HepG2 (cell line): ENCODE data around the gene ENHO. TPM values are rescaled to one million over a fixed set of nuclear protein-coding genes. Genes with fewer than 3 reads are reported as not detected.

Experiments
- ATAC-seq: fragments of 200-7000 bp; cut with Tn5 transposase; 3 replicates; pipeline ENCODE4 v1.9.1; 2020; ENCODE audit warnings: mild to moderate bottlenecking, moderate library complexity
- BruUV-seq: library from RNA; stranded (reverse); fragments of 400-500 nt; replicated peaks from 2 replicates; lab custom pipeline; 2021; lab: Mats Ljungman, UMichigan
- CTCF ChIA-PET: fragments of 300-600 bp; formaldehyde crosslinking; extraction: SDS; loops from one replicate; lab custom pipeline; 2021; ENCODE audit warnings: low total read pairs, inconsistent platforms, low intra/inter-chr PET ratio; lab: Yijun Ruan, JAX
- POLR2A ChIA-PET: fragments of 350-600 bp; sonication (Branson Sonifier 250); formaldehyde crosslinking; loops from one replicate; lab custom pipeline; 2020; ENCODE audit warnings: antibody characterized with exemption, inconsistent platforms; lab: Yijun Ruan, JAX
- DNase-seq: peaks from one replicate; pipeline ENCODE4 v3.0.0-alpha.2; 2015; ENCODE audit warnings: low spot score
- FAIRE-seq: peaks from 3 replicates; lab custom pipeline; 2011; peaks lifted over from hg19 to GRCh38; lab: Jason Lieb, UNC
- H2AFZ ChIP-seq: one replicate; pipeline ENCODE4 v1.6.1; 2011; ENCODE audit warnings: low read length, inconsistent platforms
- H3K27ac ChIP-seq: fragments of 300-600 bp; 3 replicates; pipeline ENCODE4 v1.8.0; 2011; ENCODE audit warnings: mixed run types, mild to moderate bottlenecking, mixed read lengths, low read length, inconsistent platforms; ENCODE audit not compliant: insufficient read depth; ENCODE audit errors: extremely low read length
- H3K27me3 ChIP-seq, 2 experiments: fragments of 200-600 bp in 1 of 2; 2 replicates in 1 of 2; 3 replicates in 1 of 2; pipeline versions ENCODE4 v1.6.0 to v1.8.0; 2011; ENCODE audit warnings: low read length in 2 of 2, mild to moderate bottlenecking in 2 of 2, moderate library complexity in 2 of 2, inconsistent platforms in 1 of 2; ENCODE audit not compliant: insufficient read depth in 2 of 2, control insufficient read depth in 1 of 2
- H3K36me3 ChIP-seq, 2 experiments: fragments of 200-600 bp in 1 of 2; replicated peaks in 1 of 2; 2 replicates in 1 of 2; 3 replicates in 1 of 2; pipeline versions ENCODE4 v1.5.1 to v1.8.0; 2011; ENCODE audit warnings: low read length in 2 of 2, inconsistent platforms in 1 of 2; ENCODE audit not compliant: insufficient read depth in 2 of 2, control insufficient read depth in 1 of 2
- H3K4me1 ChIP-seq: 2 replicates; pipeline ENCODE4 v1.5.1; 2012; ENCODE audit warnings: low read length, inconsistent platforms; ENCODE audit not compliant: insufficient read depth
- H3K4me2 ChIP-seq: 2 replicates; pipeline ENCODE4 v1.6.0; 2011; ENCODE audit warnings: low read depth, low read length, inconsistent platforms
- H3K4me3 ChIP-seq, 3 experiments: fragments of 200-600 bp in 1 of 3; sonication (generic), shearing (Covaris generic) in 1 of 3; replicated peaks in 1 of 3; 2 replicates each; pipeline ENCODE4 v1.5.1; 2011 to 2016; ENCODE audit warnings: low read length in 3 of 3, inconsistent platforms in 2 of 3, low read depth in 2 of 3, mild to moderate bottlenecking in 2 of 3, control low read depth in 1 of 3, mixed read lengths in 1 of 3; ENCODE audit not compliant: insufficient read depth in 1 of 3
- H3K79me2 ChIP-seq: one replicate; pipeline ENCODE4 v1.6.1; 2011; ENCODE audit warnings: low read length, inconsistent platforms; ENCODE audit not compliant: insufficient read depth
- H3K9ac ChIP-seq: 2 replicates; pipeline ENCODE4 v1.6.0; 2011; ENCODE audit warnings: mild to moderate bottlenecking, low read depth, low read length, inconsistent platforms; ENCODE audit not compliant: insufficient read depth
- H3K9me3 ChIP-seq: 2 replicates; pipeline ENCODE4 v1.5.1; 2012; ENCODE audit warnings: mild to moderate bottlenecking, low read length
- H4K20me1 ChIP-seq: 2 replicates; pipeline ENCODE4 v1.6.0; 2011; ENCODE audit warnings: inconsistent platforms, mild to moderate bottlenecking, low read length, moderate library complexity; ENCODE audit not compliant: insufficient read depth
- ATM ChIP-seq: fragments of 450-650 bp; IDR thresholded peaks from 2 replicates; pipeline ENCODE4 v1.7.1; 2017; ENCODE audit warnings: mild to moderate bottlenecking, borderline replicate concordance
- FIP1L1 ChIP-seq: fragments of 200-400 bp; formaldehyde crosslinking; IDR thresholded peaks from 2 replicates; pipeline ENCODE4 v1.6.1; 2018; ENCODE audit warnings: low read depth, mild to moderate bottlenecking, low read length, moderate library complexity, borderline replicate concordance; ENCODE audit not compliant: insufficient read depth
- HOXA7 ChIP-seq: sonication (generic); formaldehyde crosslinking; IDR thresholded peaks from 2 replicates; pipeline ENCODE4 v1.8.1; 2022; ENCODE audit warnings: mild to moderate bottlenecking, missing genetic modification reagents, moderate library complexity
- MYNN ChIP-seq: sonication (generic); formaldehyde crosslinking; IDR thresholded peaks from 2 replicates; pipeline ENCODE4 v1.4.0; 2020; ENCODE audit warnings: mild to moderate bottlenecking, low read depth, missing genetic modification reagents
- NPAS2 ChIP-seq: sonication (generic); formaldehyde crosslinking; IDR thresholded peaks from 2 replicates; pipeline ENCODE4 v1.8.0; 2022; ENCODE audit warnings: mild to moderate bottlenecking, missing genetic modification reagents, borderline replicate concordance
- NR2F1 ChIP-seq, 2 experiments: fragments of 450-650 bp in 1 of 2; formaldehyde crosslinking in 1 of 2; IDR thresholded peaks; 2 replicates each; pipeline versions ENCODE4 v1.5.0 to v1.6.1; 2016 to 2020; ENCODE audit warnings: mild to moderate bottlenecking in 1 of 2, missing compliant biosample characterization in 1 of 2, missing genetic modification reagents in 1 of 2, moderate library complexity in 1 of 2
- NR3C1 ChIP-seq: sonication (generic); formaldehyde crosslinking; IDR thresholded peaks from 2 replicates; pipeline ENCODE4 v1.4.0; 2020; ENCODE audit warnings: missing genetic modification reagents
- RELA ChIP-seq: sonication (generic); formaldehyde crosslinking; IDR thresholded peaks from 2 replicates; pipeline ENCODE4 v1.4.0; 2020; ENCODE audit warnings: missing genetic modification reagents
- RFX5 ChIP-seq: IDR thresholded peaks from 2 replicates; pipeline ENCODE4 v1.6.1; 2011; ENCODE audit warnings: low read depth, low read length, improper control_type of control experiment
- SAP130 ChIP-seq: IDR thresholded peaks from 2 replicates; pipeline ENCODE4 v1.6.1; 2016; ENCODE audit warnings: low read depth
- SP1 ChIP-seq, 2 experiments: fragments of 450-650 bp in 1 of 2; sonication (generic) in 1 of 2; formaldehyde crosslinking in 1 of 2; IDR thresholded peaks; 2 replicates each; pipeline versions ENCODE4 v1.4.0 to v1.6.1; 2016 to 2020; ENCODE audit warnings: missing genetic modification reagents in 1 of 2
- ZIK1 ChIP-seq: sonication (generic); formaldehyde crosslinking; IDR thresholded peaks from 2 replicates; pipeline ENCODE4 v1.5.0; 2020; ENCODE audit warnings: mild to moderate bottlenecking, low read depth, missing genetic modification reagents, borderline replicate concordance
- ZNF207 ChIP-seq: fragments of 450-650 bp; IDR thresholded peaks from 2 replicates; pipeline ENCODE4 v1.6.1; 2016; ENCODE audit warnings: antibody characterized with exemption, borderline replicate concordance
- ZNF253 ChIP-seq: sonication (generic); formaldehyde crosslinking; IDR thresholded peaks from 2 replicates; pipeline ENCODE4 v1.8.0; 2022; ENCODE audit warnings: mild to moderate bottlenecking, missing genetic modification reagents, borderline replicate concordance
- ZNF317 ChIP-seq: sonication (generic); formaldehyde crosslinking; IDR thresholded peaks from 2 replicates; pipeline ENCODE4 v1.5.0; 2020; ENCODE audit warnings: mild to moderate bottlenecking, missing genetic modification reagents
- ZNF543 ChIP-seq: sonication (generic); formaldehyde crosslinking; IDR thresholded peaks from 2 replicates; pipeline ENCODE4 v1.4.0; 2020; ENCODE audit warnings: mild to moderate bottlenecking, missing genetic modification reagents
- ZNF572 ChIP-seq: sonication (generic); formaldehyde crosslinking; IDR thresholded peaks from 2 replicates; pipeline ENCODE4 v1.5.1; 2020; ENCODE audit warnings: mild to moderate bottlenecking, missing genetic modification reagents
- ZNF589 ChIP-seq: sonication (generic); formaldehyde crosslinking; conservative IDR thresholded peaks from 2 replicates; pipeline ENCODE4 v1.8.0; 2022; ENCODE audit warnings: mild to moderate bottlenecking, moderate library complexity, missing genetic modification reagents
- ZSCAN21 ChIP-seq: sonication (generic); formaldehyde crosslinking; IDR thresholded peaks from 2 replicates; pipeline ENCODE4 v1.8.0; 2022; ENCODE audit warnings: mild to moderate bottlenecking, missing genetic modification reagents, moderate library complexity, borderline replicate concordance
- WGBS: methylation state at CpG from one replicate; pipeline ENCODE4 v1.1.6; 2017; ENCODE audit warnings: low lambda C conversion rate; 5-methylcytosine and 5-hydroxymethylcytosine counted together
- in situ Hi-C: cut with HindIII; loops from 2 replicates; pipeline ENCODE4 v1.10.0; 2017; ENCODE audit warnings: low pct_unique_long_range_greater_than_20kb; ENCODE audit not compliant: extremely low pct_ligation_motif_present
- intact Hi-C: fragments of 100-400 bp; cut with micrococcal nuclease; formaldehyde crosslinking; loops from one replicate; pipeline ENCODE4 v1.10.0; 2022; ENCODE audit not compliant: unreplicated experiment
- polyA plus RNA-seq, 8 experiments: library from polyadenylated mRNA; depleted of rRNA in 3 of 8; stranded (reverse) in 7 of 8; unstranded in 1 of 8; fragments of >200 nt; fragmentation: Illumina TruSeq in 4 of 8; extraction: Trizol in 4 of 8; gene quantifications; 2 replicates each; pipeline versions ENCODE4 v1.2.1 to v1.2.3, GENCODE V29; 2011 to 2016; ENCODE audit warnings: low read depth in 4 of 8, missing spikeins in 1 of 8, mixed read lengths in 1 of 8; ENCODE audit not compliant: insufficient read depth in 1 of 8
- total RNA-seq, 5 experiments: library from RNA; depleted of rRNA; stranded (reverse); fragments of >200 nt; fragmentation: Illumina TruSeq; extraction: Trizol; gene quantifications; 2 replicates each; pipeline ENCODE4 v1.2.3, GENCODE V29; 2016; ENCODE audit warnings: low read depth in 1 of 5
- TF ChIP-seq, protein P1 (sequence below): sonication (generic); formaldehyde crosslinking; IDR thresholded peaks from 2 replicates; pipeline ENCODE4 v1.4.0; 2020; ENCODE audit warnings: missing genetic modification reagents, borderline replicate concordance

Gene ENHO
- total and polyA plus RNA-seq, 2 of the 13 experiments (the other 11 are each of a cell fraction or from before 2014, with no cell fraction given) = 0.08 to 0.60 TPM

DNA sequence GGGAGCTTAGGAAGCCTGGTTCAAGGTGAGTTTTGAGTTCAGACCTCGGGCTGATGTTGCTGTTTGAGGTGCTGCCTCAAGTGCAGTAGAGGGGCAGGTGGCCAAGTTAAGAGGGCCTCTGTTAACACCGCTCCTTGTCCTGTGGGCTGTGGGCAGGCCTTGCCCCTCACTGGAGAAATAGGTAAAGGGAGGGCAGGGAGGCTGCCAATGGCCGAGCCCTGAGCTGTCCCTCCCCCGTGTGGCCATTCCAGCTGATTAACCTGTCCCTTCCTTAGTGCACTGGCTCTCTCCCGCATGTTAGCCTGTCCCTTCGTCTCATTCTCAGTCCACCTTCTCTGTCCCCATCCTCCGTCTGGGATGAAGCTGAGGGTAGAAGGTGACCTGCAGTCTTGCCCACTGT lies 45.3 kb upstream of the ENHO start:
- no peaks in the 10 kb centered on the region for H4K20me1 ChIP-seq
- H3K36me3 ChIP-seq = no peaks in the 10 kb centered on the region
- no peaks in the 10 kb centered on the region for H3K4me1 ChIP-seq
- no peak overlapping the region for H3K27ac ChIP-seq
- no peak overlapping the region for H3K9ac ChIP-seq
- no peak for TF ChIP-seq ZNF253 (CRISPR knock-in tag)
- no peak for TF ChIP-seq ZNF317
- TF ChIP-seq ZNF589 (CRISPR knock-in tag) = no peak
- no peak for TF ChIP-seq FIP1L1
- no peak for TF ChIP-seq HOXA7 (CRISPR knock-in tag)
- no peak for TF ChIP-seq SAP130 (CRISPR knock-in tag)
- no peak for TF ChIP-seq RELA
- TF ChIP-seq MYNN = no peak
- no peak for TF ChIP-seq RFX5
- TF ChIP-seq ZNF572 (CRISPR knock-in tag) = no peak
- TF ChIP-seq ZIK1 = no peak
- no peak for TF ChIP-seq SP1 (IDR thresholded peaks at IDR 0.05)
- TF ChIP-seq SP1 (CRISPR knock-in tag; IDR thresholded peaks at IDR 0.05) = no peak
- no peak for TF ChIP-seq ATM
- TF ChIP-seq ZNF207 = no peak
- no peak for TF ChIP-seq NR3C1
- TF ChIP-seq, protein P1, sequence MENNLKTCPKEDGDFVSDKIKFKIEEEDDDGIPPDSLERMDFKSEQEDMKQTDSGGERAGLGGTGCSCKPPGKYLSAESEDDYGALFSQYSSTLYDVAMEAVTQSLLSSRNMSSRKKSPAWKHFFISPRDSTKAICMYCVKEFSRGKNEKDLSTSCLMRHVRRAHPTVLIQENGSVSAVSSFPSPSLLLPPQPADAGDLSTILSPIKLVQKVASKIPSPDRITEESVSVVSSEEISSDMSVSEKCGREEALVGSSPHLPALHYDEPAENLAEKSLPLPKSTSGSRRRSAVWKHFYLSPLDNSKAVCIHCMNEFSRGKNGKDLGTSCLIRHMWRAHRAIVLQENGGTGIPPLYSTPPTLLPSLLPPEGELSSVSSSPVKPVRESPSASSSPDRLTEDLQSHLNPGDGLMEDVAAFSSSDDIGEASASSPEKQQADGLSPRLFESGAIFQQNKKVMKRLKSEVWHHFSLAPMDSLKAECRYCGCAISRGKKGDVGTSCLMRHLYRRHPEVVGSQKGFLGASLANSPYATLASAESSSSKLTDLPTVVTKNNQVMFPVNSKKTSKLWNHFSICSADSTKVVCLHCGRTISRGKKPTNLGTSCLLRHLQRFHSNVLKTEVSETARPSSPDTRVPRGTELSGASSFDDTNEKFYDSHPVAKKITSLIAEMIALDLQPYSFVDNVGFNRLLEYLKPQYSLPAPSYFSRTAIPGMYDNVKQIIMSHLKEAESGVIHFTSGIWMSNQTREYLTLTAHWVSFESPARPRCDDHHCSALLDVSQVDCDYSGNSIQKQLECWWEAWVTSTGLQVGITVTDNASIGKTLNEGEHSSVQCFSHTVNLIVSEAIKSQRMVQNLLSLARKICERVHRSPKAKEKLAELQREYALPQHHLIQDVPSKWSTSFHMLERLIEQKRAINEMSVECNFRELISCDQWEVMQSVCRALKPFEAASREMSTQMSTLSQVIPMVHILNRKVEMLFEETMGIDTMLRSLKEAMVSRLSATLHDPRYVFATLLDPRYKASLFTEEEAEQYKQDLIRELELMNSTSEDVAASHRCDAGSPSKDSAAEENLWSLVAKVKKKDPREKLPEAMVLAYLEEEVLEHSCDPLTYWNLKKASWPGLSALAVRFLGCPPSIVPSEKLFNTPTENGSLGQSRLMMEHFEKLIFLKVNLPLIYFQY (CRISPR knock-in tag) = no peak
- TF ChIP-seq ZSCAN21 = no peak
- TF ChIP-seq NR2F1 (CRISPR knock-in tag; IDR thresholded peaks at IDR 0.05) = no peak
- TF ChIP-seq ZNF543 (CRISPR knock-in tag) = no peak
- TF ChIP-seq NPAS2 = no peak
- POLR2A ChIA-PET = no interaction called here
- no peak overlapping the region for H3K4me2 ChIP-seq
- intact Hi-C loops = no loop called here
- H3K9me3 ChIP-seq = no peaks in the 10 kb centered on the region
- no peak overlapping the region for H2AFZ ChIP-seq
- no TSS peak for BruUV-seq
- WGBS = 13% methylated on average over 7 of the region's 7 CpGs
- FAIRE-seq (no peak), DNase-seq (no peak), ATAC-seq (no peak; the same call in 2 of the 3 replicates)
- no peak overlapping the region for H3K4me3 ChIP-seq
- CTCF ChIA-PET = no interaction called here
- no peaks in the 10 kb centered on the region for H3K79me2 ChIP-seq
- peaks cover 8 to 78% of the 10 kb centered on the region in 2 experiments for H3K27me3 ChIP-seq
- in situ Hi-C loops = no loop called here
